Lung (tissue), 12 donors: ENCODE data around the gene LEPROT. TPM values are rescaled to one million over a fixed set of nuclear protein-coding genes. Genes with fewer than 3 reads are reported as not detected.

Experiments
- ATAC-seq: fragments of 200-7000 bp; cut with Tn5 transposase; one replicate; pipeline ENCODE4 v1.9.1; 2020; ENCODE audit warnings: moderate number of reproducible peaks; ENCODE audit not compliant: insufficient read depth, low FRiP score
- DNase-seq, 3 donors: peaks; one replicate each; pipeline ENCODE4 v3.0.0-alpha.2; 2013 to 2017
- H3K27ac ChIP-seq, 2 donors: one replicate each; pipeline ENCODE4 v1.5.1; 2013; ENCODE audit warnings: mild to moderate bottlenecking in 2 of 2, moderate library complexity in 2 of 2, control low read depth in 1 of 2, inconsistent platforms in 1 of 2, low read depth in 1 of 2, low read length in 1 of 2
- H3K27me3 ChIP-seq, 3 donors: one replicate each; pipeline ENCODE4 v1.5.1; 2013; ENCODE audit warnings: low read length in 2 of 3; ENCODE audit not compliant: control insufficient read depth in 3 of 3, insufficient read depth in 3 of 3
- H3K36me3 ChIP-seq, 4 donors: one replicate each; pipeline ENCODE4 v1.5.1; 2013; ENCODE audit warnings: low read length in 4 of 4, mild to moderate bottlenecking in 1 of 4, moderate library complexity in 1 of 4; ENCODE audit not compliant: control insufficient read depth in 4 of 4, insufficient read depth in 4 of 4
- H3K4me1 ChIP-seq, 5 donors: one replicate each; pipeline ENCODE4 v1.5.1; 2013; ENCODE audit warnings: low read length in 5 of 5, mild to moderate bottlenecking in 2 of 5, moderate library complexity in 1 of 5; ENCODE audit not compliant: control insufficient read depth in 5 of 5, insufficient read depth in 5 of 5
- H3K4me3 ChIP-seq: one replicate; pipeline ENCODE4 v1.5.1; 2013; ENCODE audit warnings: mild to moderate bottlenecking, control low read depth, moderate library complexity
- H3K9ac ChIP-seq, 2 donors: one replicate each; pipeline ENCODE4 v1.5.1; 2013; ENCODE audit warnings: low read length in 2 of 2, control low read depth in 1 of 2; ENCODE audit not compliant: insufficient read depth in 1 of 2
- H3K9me3 ChIP-seq, 4 donors: one replicate each; pipeline ENCODE4 v1.5.1; 2013; ENCODE audit warnings: low read length in 3 of 4, mild to moderate bottlenecking in 1 of 4, moderate library complexity in 1 of 4; ENCODE audit not compliant: control insufficient read depth in 4 of 4, insufficient read depth in 3 of 4
- CTCF ChIP-seq: IDR thresholded peaks from 2 replicates; pipeline ENCODE4 v1.5.1; 2012; ENCODE audit warnings: mild to moderate bottlenecking; ENCODE audit errors: control extremely low read depth, extremely low read depth
- WGBS, 2 donors: extraction: QIAGEN DNeasy Blood & Tissue Kit; methylation state at CpG; one replicate each; pipeline ENCODE4 v1.1.7; 2013; 5-methylcytosine and 5-hydroxymethylcytosine counted together
- polyA plus RNA-seq, 2 donors: library from polyadenylated mRNA; stranded (reverse); fragments of 200-250 nt; gene quantifications; one replicate each; pipeline ENCODE4 v1.2.1, GENCODE V29; 2013
- total RNA-seq, 2 donors: library from RNA; depleted of rRNA in 1 of 2; stranded (reverse); fragments of >200 nt in 1 of 2; gene quantifications; one replicate each; pipeline ENCODE4 v1.2.1, GENCODE V29; 2014 to 2021
- donor health status: control.
- donor health status: control.
- donor health status: Bipolar disorder and iron deficiency.
- donor health status: healthy.
- donor health status: DM: yes; HTN: yes; CAD: no.

The LEPROT gene
- total and polyA plus RNA-seq, 4 donors = 43.0 to 88.6 (median 68.5) TPM

- H3K27me3 ChIP-seq = no peaks in the 10 kb centered on the region
- H3K27ac ChIP-seq = no peak overlapping the region
- 80 to 98% methylated on average over 2 of the region's 2 CpGs for WGBS, 2 donors
- no peak overlapping the region for H3K4me3 ChIP-seq
- peaks cover 0 to 4% (median 0%) of the 10 kb centered on the region in 5 donors for H3K4me1 ChIP-seq
- DNase-seq (no peak), ATAC-seq (no peak)
- H3K9me3 ChIP-seq = no peaks in the 10 kb centered on the region
- H3K9ac ChIP-seq = no peak overlapping the region
- peaks cover 0 to under 1% (median 0%) of the 10 kb centered on the region in 4 donors for H3K36me3 ChIP-seq
- TF ChIP-seq CTCF = no peak
Measured at GRCh38 chr1:65407877-65408276, 12.6 kb upstream of the LEPROT start.

- Histone ChIP-seq H3K4me3 (no peak overlapping the region), H3K36me3 (peaks cover 0 to 4% (median 0%) of the 10 kb centered on the region in 4 donors), H3K9me3 (no peaks in the 10 kb centered on the region), H3K27me3 (no peaks in the 10 kb centered on the region), H3K4me1 (peaks cover 0 to 4% (median 0%) of the 10 kb centered on the region in 5 donors), H3K27ac (no peak overlapping the region), H3K9ac (no peak overlapping the region)
- no peak for TF ChIP-seq CTCF
- DNase-seq (no peak), ATAC-seq (no peak)
- 71 to 88% methylated on average over 1 of the region's 1 CpG for WGBS, 2 donors
Measured at GRCh38 chr1:65409314-65409713, 11.2 kb upstream of the LEPROT start.

GRCh38 chr1:65409816-65410326 is 10.6 kb upstream of the LEPROT start:
- peaks cover 0 to 4% (median 0%) of the 10 kb centered on the region in 4 donors for H3K36me3 ChIP-seq
- no peak for ATAC-seq
- no peak overlapping the region for H3K9ac ChIP-seq
- no peaks in the 10 kb centered on the region for H3K27me3 ChIP-seq
- no peak for TF ChIP-seq CTCF
- H3K4me3 ChIP-seq = no peak overlapping the region
- peaks cover 0 to 4% (median 0%) of the 10 kb centered on the region in 5 donors for H3K4me1 ChIP-seq
- DNase-seq = no peak
- WGBS, 2 donors = 94 to 96% methylated on average over 4 of the region's 4 CpGs
- no peak overlapping the region for H3K27ac ChIP-seq
- no peaks in the 10 kb centered on the region for H3K9me3 ChIP-seq
